ENCODE data around the gene NR3C1. TPM values are rescaled to one million over a fixed set of nuclear protein-coding genes. Genes with fewer than 3 reads are reported as not detected.

The NR3C1 gene
- total RNA-seq, 1 donor from 2014 or later: 152 TPM

DNA sequence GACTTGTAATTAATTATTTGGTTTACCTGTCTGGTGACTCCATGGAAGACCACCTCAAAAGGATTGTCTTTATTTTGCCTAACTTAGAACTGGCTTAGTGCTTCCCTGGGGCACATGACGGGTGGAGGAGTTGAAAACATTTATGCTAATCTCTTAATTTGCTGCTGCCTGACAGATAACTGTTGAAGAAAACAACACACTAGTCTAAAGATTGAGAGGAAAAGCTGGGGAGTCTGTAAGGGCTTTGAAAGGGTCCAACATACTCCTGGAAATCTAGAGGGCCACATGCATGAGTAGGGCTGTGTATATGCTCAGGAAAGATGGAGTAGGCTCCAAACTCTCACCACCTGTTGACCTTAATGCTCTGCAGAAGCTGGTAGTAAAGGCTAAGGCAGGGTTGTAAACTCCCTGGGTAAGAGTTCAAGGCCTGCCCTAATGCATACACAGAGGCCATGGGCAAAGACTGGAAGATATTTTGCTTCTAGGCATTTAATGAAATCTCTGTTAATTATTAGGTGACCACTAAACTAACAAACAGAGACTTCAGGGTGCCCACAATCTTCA lies 40.7 kb downstream of the NR3C1 start:
- DNase-seq (ENCODE audit: low spot score): no peak

- no peak for DNase-seq (ENCODE audit: low spot score)
Observed at GRCh38 chr5:143361438-143361837, 42.0 kb downstream of the NR3C1 start.

- DNase-seq (ENCODE audit: low spot score): no peak
Observed at GRCh38 chr5:143360755-143361154, 42.7 kb downstream of the NR3C1 start.

DNA sequence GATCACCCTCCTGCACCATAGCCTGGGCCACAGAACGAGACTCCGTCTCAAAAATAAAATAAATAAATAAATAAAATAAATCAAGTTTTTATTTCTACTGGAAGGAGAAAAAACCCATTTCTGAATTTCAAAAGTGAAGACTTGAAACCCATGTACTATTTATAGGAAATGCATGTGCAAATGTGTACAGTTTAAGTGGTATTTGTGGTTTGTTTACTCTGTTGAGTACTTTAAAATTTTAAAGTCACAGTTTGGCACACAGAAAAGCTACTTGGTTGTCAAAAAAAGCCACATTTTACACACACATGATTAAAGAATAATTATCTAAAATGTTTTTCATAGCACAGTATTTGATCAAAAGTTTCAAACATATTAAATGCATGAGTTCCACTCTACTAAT lies 43.6 kb downstream of the NR3C1 start:
- DNase-seq (ENCODE audit: low spot score): no peak

DNA sequence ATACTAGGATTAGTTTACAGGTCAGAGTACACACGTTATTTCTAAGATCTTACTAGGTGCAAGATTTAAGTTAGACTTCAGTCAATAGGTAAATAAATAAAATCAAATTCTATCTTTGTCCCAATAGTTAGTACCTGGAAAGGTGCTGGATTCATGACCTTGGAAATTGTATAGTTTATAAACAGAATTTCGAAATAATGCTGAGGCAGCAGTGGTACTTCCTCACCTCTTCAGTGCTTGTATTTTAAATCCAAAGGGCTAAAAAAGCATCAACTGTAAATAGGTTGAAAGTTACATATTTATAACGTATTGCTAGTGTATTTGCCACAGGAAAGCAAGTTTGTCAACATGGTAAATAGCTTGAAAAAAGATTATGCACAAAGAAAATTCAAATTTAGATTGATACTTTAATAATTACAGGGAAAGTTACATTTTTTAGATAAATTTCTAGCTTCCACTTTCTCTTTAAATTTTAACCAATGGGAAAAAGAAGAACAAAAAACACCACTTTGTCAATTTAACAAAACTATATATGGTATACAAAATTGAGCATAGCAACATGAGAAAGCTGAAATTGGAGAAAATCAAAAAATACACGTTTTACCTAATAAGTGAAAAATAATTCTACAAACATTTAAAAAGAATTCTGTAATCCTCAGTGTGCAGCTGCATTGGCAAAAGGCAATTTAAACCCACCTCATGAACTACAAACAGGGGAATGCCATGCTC lies 46.5 kb downstream of the NR3C1 start:
- no peak for DNase-seq (ENCODE audit: low spot score)

GRCh38 chr5:143355710-143356109 lies 47.8 kb downstream of the NR3C1 start:
- peak; percentile 92 for DNase-seq (ENCODE audit: low spot score)

- no peak for DNase-seq (ENCODE audit: low spot score)
Observed at GRCh38 chr5:143354025-143354424, 49.5 kb downstream of the NR3C1 start.

GRCh38 chr5:143352691-143353090 lies 50.8 kb downstream of the NR3C1 start:
- no peak for DNase-seq (ENCODE audit: low spot score)

DNA sequence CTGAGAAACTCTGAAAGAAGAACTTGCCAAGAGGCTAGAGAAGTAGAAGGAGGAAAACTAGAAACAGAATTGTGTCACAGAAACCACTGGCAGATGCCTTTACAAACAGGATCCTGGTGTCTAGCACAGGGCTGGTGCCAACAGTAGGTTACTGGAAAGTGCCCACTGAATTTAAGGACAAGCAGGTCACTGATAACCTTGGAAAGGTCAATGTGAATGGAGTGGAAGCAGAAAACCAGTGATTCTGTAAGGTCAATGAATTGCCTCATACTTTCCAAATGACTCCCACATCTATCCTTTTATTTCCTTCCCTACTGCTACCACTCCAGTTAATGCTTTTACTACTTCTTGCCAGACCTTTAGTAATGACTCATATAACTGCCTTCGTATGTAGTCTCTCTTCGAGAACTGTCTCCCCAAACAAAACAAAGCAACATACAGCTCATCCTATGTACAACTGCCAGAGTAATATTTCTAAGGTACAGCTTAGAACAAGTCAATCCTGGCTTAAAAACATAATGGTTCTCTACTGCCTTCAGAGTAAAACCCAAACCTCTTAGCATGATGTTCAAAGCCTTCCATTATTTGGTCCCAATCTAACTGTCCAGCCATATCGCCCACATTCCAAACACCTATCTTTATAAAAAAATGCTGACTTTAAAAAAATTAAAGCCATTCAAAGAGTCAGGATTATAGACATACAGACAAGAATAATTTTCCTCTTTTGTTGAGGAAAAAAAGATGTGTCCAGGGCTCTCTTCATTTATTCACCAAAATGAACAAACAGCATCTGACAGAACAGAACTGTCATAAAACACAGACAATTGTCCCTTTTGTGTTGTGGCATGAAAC lies 52.5 kb downstream of the NR3C1 start:
- DNase-seq (ENCODE audit: low spot score): peak; percentile 70

DNA sequence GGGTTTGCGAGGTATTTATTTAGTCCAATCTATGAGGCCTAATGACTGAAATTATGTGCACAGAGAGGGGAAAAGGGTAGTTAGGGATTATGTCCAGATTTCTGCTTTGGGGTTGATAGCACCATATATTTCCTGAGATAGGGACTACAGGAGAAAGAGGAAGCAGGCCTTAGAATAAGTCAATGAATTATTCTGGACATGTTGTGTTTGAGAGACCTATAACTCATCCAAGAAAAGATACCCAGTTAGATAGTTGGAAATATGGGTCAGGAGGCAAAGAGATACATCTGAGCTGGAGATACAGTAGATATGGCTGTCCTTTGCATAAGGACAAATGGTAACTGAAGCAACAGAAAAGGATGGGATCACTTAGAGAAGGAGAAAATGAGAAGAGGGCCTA lies 53.1 kb downstream of the NR3C1 start:
- no peak for DNase-seq (ENCODE audit: low spot score)

- peak; percentile 71 for DNase-seq (ENCODE audit: low spot score)
Observed at GRCh38 chr5:143349177-143349576, 54.3 kb downstream of the NR3C1 start.

- DNase-seq (ENCODE audit: low spot score): no peak
Observed at GRCh38 chr5:143347698-143348344, 55.7 kb downstream of the NR3C1 start.

DNA sequence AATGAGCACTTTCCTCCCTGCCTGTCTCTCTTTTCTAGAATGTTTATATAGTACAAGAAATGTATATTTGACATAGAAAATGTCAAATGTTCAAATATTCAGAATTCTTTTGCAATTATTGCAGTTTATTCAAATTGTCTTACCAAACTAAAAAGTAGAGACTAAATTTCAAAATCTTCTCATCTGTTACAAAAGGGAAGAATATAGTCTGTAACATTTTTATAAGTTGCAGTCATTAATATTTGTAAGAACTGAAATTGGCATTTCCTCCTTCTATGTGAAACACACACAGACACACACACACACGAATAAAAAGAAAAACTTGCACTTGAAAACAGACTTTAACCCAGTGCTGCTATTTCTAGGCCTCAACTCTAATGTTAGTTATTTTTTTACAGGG lies 56.4 kb downstream of the NR3C1 start:
- DNase-seq (ENCODE audit: low spot score): no peak

- no peak for DNase-seq (ENCODE audit: low spot score)
Observed at GRCh38 chr5:143345671-143346440, 57.6 kb downstream of the NR3C1 start.

- no peak for DNase-seq (ENCODE audit: low spot score)
Observed at GRCh38 chr5:143343042-143343441, 60.4 kb downstream of the NR3C1 start.

GRCh38 chr5:143342607-143343006 lies 60.9 kb downstream of the NR3C1 start:
- no peak for DNase-seq (ENCODE audit: low spot score)

DNA sequence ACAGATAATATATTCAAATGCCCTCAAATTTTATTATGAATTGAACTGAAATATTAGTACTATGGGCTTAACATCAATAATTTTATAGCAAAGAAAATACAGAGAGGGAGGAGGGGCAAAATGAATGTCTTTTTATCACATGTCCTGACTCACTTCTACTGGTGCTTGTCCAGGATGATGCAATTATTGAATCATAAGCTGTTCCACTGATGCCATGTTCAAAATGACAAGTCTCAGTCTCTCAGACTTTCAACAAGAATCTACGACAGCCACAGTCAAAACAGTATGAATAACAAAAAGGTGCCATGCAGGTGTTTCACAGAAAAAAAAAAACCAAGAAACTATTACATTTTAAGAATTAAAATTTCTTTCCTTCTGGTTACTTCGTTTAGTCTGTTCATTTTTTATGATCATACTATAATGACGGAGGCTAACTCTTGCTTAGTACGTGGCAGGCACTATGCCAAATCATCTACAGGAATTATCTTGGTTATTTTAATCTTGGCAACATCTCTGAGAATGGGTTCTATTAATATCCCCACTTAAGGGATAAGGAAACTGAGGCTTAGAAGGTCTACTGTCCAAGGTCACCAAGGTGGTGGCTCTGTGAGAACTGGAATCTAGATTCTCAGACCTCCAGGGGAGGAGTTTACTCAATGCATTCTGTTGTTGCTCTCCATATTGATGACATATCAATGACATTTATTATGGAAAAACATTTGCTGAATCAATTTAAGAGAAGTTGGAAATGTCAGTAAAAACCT lies 61.5 kb downstream of the NR3C1 start:
- DNase-seq (ENCODE audit: low spot score): no peak

- no peak for DNase-seq (ENCODE audit: low spot score)
Observed at GRCh38 chr5:143340891-143341685, 62.4 kb downstream of the NR3C1 start.

GRCh38 chr5:143338658-143339366 lies 64.7 kb downstream of the NR3C1 start:
- DNase-seq (ENCODE audit: low spot score): no peak
